Ovary (tissue), 3 donors: ENCODE data around the gene PLXNA3.

Source experiments
- POLR2A ChIP-seq: fragments of 450-650 bp; IDR thresholded peaks from one replicate; pipeline ENCODE4 v1.6.1; 2017; ENCODE audit warnings: antibody characterized with exemption, mild to moderate bottlenecking, moderate library complexity
- TF ChIP-seq, protein P1 (sequence below), 3 donors: fragments of 450-650 bp in 2 of 3; fragments of 200-600 bp in 1 of 3; IDR thresholded peaks; one replicate each; pipeline versions ENCODE4 v1.5.1 to v1.8.0; 2016 to 2022; ENCODE audit warnings: antibody characterized with exemption in 3 of 3, mild to moderate bottlenecking in 1 of 3
- donor health status: DM: no; HTN: no; CAD: no.

GRCh38 chrX:154471839-154472684 lies 14.0 kb downstream of the PLXNA3 start:
- TF ChIP-seq POLR2A = no peak
- TF ChIP-seq, protein P1, sequence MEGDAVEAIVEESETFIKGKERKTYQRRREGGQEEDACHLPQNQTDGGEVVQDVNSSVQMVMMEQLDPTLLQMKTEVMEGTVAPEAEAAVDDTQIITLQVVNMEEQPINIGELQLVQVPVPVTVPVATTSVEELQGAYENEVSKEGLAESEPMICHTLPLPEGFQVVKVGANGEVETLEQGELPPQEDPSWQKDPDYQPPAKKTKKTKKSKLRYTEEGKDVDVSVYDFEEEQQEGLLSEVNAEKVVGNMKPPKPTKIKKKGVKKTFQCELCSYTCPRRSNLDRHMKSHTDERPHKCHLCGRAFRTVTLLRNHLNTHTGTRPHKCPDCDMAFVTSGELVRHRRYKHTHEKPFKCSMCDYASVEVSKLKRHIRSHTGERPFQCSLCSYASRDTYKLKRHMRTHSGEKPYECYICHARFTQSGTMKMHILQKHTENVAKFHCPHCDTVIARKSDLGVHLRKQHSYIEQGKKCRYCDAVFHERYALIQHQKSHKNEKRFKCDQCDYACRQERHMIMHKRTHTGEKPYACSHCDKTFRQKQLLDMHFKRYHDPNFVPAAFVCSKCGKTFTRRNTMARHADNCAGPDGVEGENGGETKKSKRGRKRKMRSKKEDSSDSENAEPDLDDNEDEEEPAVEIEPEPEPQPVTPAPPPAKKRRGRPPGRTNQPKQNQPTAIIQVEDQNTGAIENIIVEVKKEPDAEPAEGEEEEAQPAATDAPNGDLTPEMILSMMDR (IDR thresholded peaks at IDR 0.05) = no peak
